ENCODE measurements around the gene CCDC85A.

GRCh38 chr2:56313500-56313921 is 129.7 kb downstream of the CCDC85A start:
- TF ChIP-seq CTCF (IDR thresholded peaks at IDR 0.05): no peak
- TF ChIP-seq POLR2AphosphoS5 (IDR thresholded peaks at IDR 0.05; ENCODE audit: insufficient read depth in 1 of 2, low read depth in 1 of 2): no peak
- TF ChIP-seq POLR2A (IDR thresholded peaks at IDR 0.05): no peak

Data from vagina (tissue), 2 donors.